Body of pancreas (tissue), 4 donors: ENCODE results near the gene WTAP.

Experiments used
- CTCF ChIP-seq, 7 experiments: fragments of 450-650 bp in 4 of 7; fragments of 200-600 bp in 3 of 7; sonication (generic) in 3 of 7; IDR thresholded peaks; one replicate each; pipeline ENCODE4 v1.5.1; 2016 to 2019; ENCODE audit warnings: antibody characterized with exemption in 7 of 7
- POLR2A ChIP-seq, 3 donors: fragments of 450-650 bp; IDR thresholded peaks; one replicate each; pipeline ENCODE4 v1.6.1; 2016; ENCODE audit warnings: antibody characterized with exemption in 3 of 3, mild to moderate bottlenecking in 2 of 3

- no peak for TF ChIP-seq CTCF (IDR thresholded peaks at IDR 0.05)
- TF ChIP-seq POLR2A (IDR thresholded peaks at IDR 0.05): no peak
These were observed 61.6 kb downstream of the WTAP start for GRCh38 chr6:159788753-159789376.
